Skin of body (tissue), 2 donors: ENCODE data around the gene TRIM38. TPM values are rescaled to one million over a fixed set of nuclear protein-coding genes. Genes with fewer than 3 reads are reported as not detected.
"Not testable (repeated sequence)": the region's sequence is repeated elsewhere in the genome, so short reads cannot be mapped to it uniquely, and the experiment has no call there.

ENCODE experiments used
- DNase-seq: peaks from one replicate; lab custom pipeline; 2025; lab: John Stamatoyannopoulos, UW
- total RNA-seq: library from RNA; depleted of rRNA; stranded (reverse); fragments of >200 nt; gene quantifications from one replicate; pipeline ENCODE4 v1.2.3, GENCODE V29; 2014

The TRIM38 gene
- total RNA-seq, 1 donor from 2014 or later, result 8.7 TPM

DNA sequence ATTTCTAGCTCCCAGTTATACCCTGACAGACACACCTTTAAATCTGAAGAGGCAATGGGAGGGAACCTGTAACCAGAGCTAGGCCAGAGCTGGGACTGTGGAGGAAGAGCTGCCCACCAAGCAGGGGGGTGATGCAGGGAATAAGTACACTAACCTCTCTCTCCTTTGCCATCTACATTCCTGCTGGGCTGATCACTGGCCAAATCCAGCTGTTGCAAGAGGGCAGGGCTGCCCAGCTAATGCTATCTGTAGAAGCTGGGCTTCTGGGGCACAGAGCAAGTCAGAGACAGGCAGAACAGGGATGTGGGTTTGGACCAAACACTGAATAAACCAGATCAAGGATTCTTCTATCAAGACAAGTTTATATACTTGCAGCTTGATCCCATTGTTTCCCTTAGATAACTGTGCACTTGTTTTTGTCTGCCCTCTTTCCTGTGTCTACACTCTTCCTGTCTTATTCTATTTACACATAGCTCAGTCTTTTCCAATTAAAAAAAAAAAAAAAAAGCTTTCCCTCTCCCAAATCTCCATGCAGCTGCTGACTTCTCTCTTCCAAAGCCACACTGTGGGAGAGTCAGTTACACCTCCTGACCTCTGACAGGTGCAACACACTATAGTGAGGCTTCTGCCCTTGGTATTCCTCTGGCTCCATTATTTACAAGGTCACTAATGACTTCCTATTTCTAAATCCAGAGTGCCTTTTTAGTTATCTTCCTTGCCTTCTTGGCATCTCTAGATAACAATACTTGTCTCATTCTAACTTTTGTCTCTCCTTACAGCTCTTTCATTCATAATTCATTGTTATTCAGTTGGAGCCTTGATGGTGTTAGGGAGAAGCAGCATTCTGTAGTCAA lies 43.7 kb downstream of the TRIM38 start:
- DNase-seq, result no peak

DNA sequence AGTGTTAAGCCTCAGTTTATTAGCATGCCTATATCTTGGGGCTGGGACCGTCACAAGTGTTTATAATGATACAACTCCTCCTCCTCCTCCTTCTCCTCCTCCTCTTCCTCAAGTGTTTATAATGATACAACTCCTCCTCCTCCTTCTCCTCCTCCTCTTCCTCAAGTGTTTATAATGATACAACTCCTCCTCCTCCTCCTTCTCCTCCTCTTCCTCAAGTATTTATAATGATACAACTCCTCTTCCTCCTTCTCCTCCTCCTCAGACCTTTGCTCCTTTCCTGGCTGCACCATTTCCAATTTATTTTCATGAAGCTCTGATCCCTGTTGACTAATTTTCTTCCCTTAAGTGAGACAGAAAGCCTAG lies 44.3 kb downstream of the TRIM38 start:
- DNase-seq, result not testable (repeated sequence)

DNA sequence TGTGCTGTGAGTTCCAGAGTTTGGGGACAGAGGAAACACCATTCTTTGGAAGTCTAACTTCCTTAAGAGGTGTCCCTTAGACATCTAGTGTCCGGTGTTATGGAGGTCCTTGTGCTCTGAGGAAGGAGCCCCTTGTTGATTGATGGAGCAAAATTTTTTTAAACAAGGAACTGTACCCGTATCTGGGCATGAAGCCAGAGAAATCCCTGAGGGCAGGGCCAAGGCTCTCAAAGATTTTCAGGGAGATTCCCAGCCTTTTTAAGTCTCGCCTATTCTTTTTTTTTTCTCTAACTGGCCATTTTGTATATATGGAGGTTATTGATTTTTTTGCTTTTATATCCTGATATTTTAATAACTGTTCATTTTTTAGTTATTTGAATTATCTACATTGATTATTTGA lies 45.9 kb downstream of the TRIM38 start:
- no peak for DNase-seq

DNA sequence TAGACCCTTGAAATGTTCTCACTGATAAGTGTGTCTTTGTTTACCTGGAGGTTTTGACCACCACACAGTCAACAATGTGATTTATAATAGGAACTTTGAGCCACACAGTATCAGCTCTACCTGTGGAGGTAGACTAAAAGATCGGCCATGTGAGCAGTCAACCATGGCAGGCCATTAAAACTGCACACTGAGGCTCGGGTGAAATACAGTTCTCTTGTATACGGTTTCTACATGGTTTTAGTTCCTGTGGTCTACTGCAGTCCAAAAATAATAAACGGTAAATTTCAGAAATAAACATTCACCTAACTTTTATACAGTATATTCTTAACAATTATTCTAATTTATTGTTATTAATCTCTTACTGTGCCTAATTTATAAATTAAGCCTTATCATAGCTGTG lies 47.2 kb downstream of the TRIM38 start:
- no peak for DNase-seq

DNA sequence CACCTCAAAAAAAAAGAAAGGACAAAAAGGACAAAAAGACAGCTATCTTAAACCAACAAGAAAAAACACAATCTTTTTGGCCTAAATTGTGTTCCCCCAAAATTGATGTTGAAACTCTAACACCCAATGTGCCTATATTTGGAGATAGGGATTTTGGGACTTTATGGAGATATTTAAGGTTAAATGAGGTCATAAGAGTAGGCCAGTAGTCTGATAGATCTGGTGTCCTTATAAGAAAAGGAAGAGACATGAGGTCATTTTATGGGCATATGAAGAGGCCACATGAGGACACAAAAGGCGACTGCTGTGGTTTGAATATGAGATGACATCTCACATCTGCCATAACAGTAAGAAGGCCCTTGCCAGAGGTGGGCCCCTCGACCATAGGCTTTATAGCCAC lies 49.5 kb downstream of the TRIM38 start:
- DNase-seq, result no peak

DNA sequence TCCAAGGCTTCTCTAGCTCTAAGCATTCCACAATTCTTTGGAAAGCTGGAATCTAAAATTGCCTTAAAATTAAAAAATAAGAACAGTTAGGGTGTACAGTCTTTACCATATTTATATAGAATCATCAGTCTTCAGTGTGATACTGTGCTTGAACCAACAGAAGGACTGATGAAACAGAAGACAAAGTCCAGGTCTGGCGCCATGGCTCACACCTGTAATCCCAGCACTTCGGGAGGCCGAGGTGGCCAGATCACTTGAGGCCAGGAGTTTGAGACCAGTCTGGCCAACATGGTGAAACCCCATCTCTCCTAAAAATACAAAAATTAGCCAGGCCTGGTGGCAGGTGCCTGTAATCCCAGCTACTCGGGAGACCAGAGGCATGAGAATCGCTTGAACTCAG lies 51.8 kb downstream of the TRIM38 start:
- DNase-seq, result not testable (repeated sequence)

DNA sequence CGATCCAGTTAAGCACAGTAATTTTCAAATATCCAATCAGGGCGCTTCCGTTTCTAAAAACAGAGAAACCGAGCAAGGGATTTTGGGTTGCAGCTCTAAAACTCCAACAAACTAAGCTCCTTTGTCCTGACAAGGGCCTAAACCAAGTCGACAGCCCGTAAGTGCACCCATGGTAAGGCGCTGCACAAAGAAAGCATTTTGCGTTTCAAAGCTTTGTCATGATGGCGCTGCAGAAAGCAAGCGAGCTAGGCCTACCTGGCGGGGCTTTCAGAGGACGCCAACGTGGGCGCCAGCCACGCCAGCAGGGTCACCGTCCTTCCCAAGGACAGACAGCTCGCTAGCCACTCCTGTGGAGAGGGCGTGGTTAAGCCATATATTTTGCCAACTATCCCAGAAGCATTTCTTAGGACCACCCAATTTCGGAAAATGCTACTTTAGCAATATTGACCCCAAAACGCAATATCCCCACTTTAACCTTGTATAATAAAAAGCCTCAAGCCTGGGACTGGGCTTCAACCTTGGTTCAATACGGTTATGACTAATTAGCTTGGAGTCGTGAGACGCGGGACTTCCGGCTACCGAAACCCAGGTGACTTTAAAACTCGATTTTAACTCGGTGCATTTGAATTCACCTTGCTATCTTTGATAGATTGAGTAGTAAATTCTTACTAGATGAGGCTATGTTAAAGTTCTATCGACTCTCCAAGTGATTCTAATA lies 53.8 kb downstream of the TRIM38 start:
- DNase-seq, result peak; percentile 68

DNA sequence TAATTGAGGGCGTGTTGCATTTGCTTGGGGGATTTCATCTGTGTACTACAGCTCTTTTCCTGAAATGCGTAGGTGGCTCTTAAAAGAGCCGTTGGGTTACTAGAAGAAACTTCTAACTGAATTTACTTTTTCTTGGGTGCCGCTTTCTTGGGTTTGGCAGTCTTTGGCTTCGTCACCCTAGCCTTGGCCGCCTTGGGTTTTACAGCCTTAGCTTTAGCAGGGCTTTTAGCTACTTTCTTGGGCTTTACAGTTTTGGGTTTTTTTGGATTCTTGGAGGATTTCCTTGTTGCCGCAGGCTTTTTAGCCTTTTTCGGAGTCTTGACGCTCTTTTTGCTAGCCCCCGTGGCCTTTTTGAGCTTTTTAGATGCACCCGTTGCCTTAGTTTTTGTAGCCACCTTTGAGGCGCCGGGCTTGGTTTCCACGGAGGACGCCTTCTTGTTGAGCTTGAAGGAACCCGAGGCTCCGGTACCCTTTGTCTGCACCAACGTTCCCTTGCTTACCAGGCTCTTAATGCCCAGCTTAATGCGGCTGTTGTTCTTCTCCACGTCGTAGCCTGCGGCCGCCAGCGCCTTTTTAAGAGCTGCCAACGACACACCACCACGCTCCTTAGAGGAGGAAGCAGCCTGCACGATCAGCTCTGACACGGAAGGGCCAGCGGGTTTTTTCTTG lies 54.5 kb downstream of the TRIM38 start:
- no peak for DNase-seq

DNA sequence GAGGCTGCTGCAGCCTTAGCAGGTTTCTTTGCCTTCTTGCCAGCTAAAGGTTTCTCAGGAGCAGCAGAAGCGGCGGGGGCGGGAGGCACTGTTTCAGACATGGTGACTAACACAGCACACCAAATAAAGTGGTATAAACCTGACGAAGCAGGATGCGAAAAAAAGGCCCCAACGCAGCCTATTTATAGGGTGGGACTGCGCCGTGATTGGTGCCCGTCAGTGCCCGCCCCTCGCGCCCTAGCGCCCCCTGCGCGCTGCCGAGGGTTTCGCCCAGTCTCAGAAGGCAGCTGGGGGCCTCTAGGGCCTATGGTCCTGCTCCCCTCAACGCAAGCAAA lies 55.0 kb downstream of the TRIM38 start:
- DNase-seq, result peak; percentile 84

DNA sequence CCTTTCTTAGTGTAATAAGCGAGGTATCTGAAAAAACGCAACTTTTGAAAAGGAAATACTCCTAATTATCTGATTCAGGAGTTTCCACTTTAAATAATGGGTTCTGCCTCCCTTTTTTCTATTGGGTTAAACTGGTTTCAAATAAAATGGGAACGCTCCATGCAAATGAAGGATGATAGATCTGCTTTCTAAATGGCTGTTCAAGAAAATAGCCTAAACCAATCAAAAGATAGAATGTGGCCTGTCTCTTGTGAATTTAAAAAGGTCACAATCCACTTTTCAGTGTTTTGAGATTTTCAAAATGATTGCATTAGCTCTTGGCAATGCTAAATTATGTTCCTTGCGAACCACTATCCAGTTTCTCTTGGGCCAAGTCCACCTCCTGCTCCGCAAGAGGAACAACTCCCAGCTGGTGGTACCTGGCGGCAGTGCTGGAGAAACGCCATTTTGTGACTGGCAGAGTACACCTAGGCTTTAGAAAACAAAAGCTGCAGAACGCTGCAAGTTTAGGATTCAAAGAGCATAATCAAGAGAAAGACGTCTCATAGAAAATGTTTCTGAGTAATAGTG lies 56.7 kb downstream of the TRIM38 start:
- no peak for DNase-seq

DNA sequence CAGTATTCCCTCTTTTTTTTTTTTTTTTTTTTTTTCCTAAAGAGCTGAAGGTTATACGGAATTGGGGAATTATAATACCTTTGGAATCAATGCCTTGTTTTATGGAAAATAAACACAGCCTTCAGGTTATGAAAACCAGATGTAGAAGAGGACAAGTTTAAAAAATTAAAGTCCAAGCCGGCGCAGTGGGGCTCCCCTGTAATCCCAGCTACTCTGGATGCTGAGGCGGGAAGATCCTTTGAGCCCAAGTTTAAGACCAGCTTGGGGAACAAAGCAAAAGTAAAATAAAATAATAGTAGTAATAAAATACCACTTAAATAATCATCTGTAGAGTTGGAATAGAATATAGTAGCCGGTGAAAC lies 57.3 kb downstream of the TRIM38 start:
- DNase-seq, result no peak

DNA sequence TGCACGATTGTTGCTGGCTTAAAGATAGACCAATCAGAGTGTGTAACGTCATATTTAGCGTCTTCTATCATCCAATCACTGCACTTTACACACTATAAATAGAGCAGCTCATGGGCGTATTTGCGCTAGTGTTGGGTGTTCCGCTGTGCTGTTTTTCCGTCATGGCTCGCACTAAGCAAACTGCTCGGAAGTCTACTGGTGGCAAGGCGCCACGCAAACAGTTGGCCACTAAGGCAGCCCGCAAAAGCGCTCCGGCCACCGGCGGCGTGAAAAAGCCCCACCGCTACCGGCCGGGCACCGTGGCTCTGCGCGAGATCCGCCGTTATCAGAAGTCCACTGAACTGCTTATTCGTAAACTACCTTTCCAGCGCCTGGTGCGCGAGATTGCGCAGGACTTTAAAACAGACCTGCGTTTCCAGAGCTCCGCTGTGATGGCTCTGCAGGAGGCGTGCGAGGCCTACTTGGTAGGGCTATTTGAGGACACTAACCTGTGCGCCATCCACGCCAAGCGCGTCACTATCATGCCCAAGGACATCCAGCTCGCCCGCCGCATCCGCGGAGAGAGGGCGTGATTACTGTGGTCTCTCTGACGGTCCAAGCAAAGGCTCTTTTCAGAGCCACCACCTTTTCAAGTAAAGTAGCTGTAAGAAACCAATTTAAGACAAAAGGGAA lies 57.9 kb downstream of the TRIM38 start:
- DNase-seq, result peak; percentile 99

DNA sequence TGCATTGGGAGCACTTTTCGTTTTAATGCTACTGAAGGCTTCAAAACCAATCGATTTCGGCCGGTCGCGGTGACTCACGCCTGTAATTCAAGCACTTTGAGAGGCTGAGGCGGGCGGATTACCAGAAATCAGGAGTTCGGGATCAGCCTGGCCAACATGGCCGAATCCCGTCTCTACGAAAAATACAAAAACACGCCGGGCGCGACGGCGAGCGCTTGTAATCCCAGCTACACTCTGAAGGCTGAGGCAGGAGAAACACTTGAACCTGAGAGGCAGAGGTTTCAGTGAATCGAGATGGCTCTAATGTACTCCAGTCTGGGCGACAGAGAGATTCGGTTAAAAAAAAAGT lies 58.4 kb downstream of the TRIM38 start:
- DNase-seq, result peak; percentile 86

DNA sequence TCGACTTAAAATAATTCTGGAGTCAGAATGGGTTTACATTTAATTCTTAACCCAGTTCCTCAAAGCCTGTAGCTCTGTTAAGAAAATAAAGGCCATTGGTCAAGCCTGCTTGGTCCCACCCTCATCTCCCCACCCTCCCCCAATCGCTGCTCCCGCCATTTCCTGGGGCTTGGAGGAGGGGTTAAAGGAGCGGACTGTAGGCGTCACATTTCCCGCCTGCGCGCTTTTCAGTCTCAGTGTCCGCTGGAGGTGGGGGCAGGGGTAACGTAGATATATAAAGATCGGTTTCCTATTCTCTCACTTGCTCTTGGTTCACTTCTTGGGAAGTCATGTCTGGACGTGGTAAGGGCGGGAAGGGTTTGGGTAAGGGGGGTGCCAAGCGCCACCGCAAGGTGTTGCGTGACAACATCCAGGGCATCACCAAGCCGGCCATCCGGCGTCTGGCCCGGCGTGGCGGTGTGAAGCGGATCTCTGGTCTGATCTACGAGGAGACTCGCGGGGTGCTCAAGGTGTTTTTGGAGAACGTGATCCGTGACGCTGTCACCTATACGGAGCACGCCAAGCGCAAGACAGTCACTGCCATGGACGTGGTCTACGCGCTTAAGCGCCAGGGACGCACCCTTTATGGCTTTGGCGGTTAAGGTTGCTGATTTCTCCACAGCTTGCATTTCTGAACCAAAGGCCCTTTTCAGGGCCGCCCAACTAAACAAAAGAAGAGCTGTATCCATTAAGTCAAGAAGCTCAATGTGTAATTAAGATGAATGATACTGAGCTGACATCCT lies 58.9 kb downstream of the TRIM38 start:
- peak; percentile 94 for DNase-seq

DNA sequence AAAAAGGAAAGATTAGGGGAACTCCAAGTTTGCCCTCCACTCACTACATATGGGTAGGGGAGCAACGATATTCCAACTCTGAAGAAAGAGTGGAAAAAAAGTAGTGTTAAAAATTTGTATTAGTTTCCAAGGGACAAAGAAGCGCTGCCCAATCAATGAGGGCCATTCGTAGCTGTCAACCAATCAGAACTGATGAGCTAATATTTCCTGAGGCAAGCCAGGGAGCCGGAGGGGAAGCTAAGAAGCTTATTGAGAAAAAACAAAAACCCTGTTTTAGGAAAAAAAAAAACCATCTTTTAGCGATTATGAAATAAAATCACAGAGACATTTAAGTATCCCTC lies 59.5 kb downstream of the TRIM38 start:
- DNase-seq, result peak; percentile 94

DNA sequence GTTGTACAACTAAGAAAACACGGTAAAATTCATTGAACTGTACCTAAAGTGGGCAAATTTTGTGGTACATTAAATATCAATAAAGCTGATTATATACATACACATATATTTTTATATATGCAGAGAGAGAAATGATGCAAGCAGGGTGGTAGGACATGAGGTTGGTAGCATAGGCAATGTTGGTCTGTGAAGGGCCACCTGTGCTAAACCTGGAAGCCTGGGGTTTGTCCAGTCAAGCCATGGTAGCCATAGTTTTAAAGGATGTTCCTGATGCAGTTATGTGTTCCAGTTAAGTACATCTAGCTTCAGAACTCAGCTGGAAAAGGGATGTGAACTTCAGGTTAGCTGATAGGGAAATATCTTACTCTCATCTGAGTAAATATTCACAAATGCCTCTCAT lies 60.1 kb downstream of the TRIM38 start:
- DNase-seq, result no peak

DNA sequence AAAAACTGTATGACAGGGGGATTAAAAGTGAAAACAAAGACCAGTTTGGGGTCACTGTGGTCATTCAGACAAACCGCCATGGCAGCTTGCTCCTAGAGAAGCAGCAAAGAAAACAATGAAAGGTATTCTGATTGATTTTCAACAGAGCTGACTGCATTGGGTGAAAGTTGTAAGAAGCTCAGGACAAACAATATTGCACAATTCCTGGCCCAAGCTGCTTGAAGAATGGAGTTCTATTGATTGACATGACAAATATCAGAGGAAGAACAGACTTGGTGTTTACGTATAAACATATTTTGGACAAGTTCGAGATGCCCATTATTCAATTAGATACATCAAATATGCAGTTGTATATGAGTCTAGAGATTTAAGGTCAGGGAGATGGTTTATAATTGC lies 62.0 kb downstream of the TRIM38 start:
- no peak for DNase-seq

DNA sequence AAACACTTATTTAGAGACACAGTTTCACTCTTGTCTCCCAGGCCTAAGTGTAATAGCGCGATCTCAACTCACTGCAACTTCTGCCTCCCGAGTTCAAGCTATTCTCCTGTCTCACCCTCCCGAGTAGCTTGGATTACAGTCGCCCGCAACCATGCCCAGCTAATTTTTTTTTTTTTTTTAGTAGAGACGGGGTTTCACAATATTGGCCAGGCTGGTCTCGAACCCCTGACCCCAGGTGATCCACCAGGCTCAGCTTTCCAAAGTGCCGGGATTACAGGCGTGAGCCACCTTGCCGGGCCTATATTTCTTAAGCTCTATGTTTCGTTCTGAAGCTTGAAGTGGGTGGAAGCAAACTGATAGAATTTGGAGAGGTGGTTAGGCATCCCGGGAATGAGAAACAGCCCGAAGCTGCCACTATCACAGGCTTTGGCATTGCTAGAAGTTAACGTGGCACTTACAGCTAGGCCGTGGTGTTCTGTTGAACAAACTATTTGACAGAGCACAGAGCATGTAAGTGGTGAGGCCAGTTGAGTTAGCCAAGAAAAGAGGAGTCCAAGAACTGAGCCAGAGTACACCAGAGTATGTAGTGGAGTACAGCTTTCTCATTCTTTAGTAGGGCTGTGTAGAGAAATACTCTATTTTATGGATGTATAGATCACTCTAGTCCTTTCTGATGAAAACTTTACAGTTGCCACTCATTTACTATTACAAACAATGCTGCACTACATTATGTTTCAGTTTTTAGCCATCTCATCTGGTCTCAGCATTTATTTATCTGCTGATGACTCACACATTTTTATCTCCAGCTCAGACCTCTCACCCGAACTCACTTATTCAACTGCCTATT lies 62.7 kb downstream of the TRIM38 start:
- no peak for DNase-seq

DNA sequence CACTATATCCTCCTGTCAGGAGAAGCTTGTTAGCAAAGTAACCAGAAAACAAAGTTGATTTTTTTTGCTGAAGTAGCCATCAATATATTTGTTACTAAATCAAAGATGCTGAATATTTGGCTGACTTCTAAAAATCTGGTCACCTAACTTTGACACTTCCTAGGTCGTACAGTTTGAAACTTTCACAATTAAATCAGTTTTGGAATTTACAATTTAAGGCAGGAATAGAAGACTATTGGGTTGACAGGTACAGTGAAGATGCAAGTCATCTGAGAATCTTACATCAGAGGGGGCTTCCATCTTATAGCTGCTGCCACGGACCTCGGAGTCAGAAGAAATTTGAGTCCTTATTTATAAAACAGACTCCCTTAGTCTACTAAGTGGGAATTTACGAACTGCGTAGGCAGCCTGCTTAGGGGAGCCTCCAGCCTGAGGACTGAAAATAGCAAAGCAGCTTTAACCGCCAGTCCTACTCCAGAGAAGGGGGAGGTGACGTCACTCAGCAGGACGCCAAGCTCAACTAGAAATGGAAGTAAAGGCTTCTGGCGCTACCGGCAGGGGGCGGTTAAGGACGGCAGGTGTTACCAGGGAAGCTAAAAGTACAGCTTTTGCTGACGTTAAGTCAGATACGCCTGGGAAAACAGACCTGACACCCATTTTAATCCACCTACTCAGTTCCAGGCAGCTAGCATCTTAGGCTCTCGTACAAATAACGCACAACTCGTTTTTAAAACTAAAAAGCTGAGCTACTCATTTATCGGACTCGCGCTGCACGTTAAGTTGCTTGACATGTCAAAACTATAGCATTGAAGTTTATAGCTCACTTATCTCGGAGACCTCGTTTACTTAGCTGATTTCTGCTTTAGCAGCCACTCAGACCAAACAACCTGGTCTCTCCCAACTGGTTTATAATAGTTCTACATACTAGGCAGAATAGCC lies 63.6 kb downstream of the TRIM38 start:
- peak; percentile 90 for DNase-seq
